Endothelial cell of umbilical vein (primary cell): ENCODE results near the gene CXorf66. TPM values are rescaled to one million over a fixed set of nuclear protein-coding genes. Genes with fewer than 3 reads are reported as not detected.

ENCODE experiments used
- BruUV-seq: library from RNA; stranded (reverse); fragments of 400-500 nt; replicated peaks from 2 replicates; lab custom pipeline; 2021; lab: Mats Ljungman, UMichigan
- CTCF ChIA-PET: fragments of 300-600, 350-600 bp; sonication (Branson Sonifier 250); formaldehyde crosslinking; loops from one replicate; lab custom pipeline; 2021; ENCODE audit warnings: antibody characterized with exemption, inconsistent platforms; lab: Charles Lee
- POLR2A ChIA-PET: fragments of 300-600, 350-600 bp; sonication (Branson Sonifier 250); formaldehyde crosslinking; loops from one replicate; lab custom pipeline; 2021; ENCODE audit warnings: antibody characterized with exemption, inconsistent platforms; lab: Charles Lee
- DNase-seq: peaks from one replicate; pipeline ENCODE4 v3.0.0-alpha.2; 2011; ENCODE audit warnings: low read depth, low spot score
- FAIRE-seq: peaks from 2 replicates; lab custom pipeline; 2011; peaks lifted over from hg19 to GRCh38; lab: Jason Lieb, UNC
- H2AFZ ChIP-seq: 2 replicates; pipeline ENCODE4 v1.6.0; 2012; ENCODE audit warnings: low read depth, low read length, control low read depth, inconsistent platforms
- H3K27ac ChIP-seq: 2 replicates; pipeline ENCODE4 v1.5.1; 2011; ENCODE audit warnings: low read depth, mild to moderate bottlenecking, control low read depth, low read length, moderate library complexity; ENCODE audit not compliant: insufficient read depth
- H3K27me3 ChIP-seq, 2 experiments: 2 replicates each; pipeline versions ENCODE4 v1.6.0 to v1.6.1; 2011; ENCODE audit warnings: low read length in 2 of 2, mixed read lengths in 1 of 2; ENCODE audit not compliant: control insufficient read depth in 2 of 2, insufficient read depth in 2 of 2
- H3K36me3 ChIP-seq, 2 experiments: 2 replicates in 1 of 2; 3 replicates in 1 of 2; pipeline ENCODE4 v1.5.1; 2011; ENCODE audit warnings: low read length in 2 of 2, mild to moderate bottlenecking in 1 of 2, moderate library complexity in 1 of 2; ENCODE audit not compliant: control insufficient read depth in 2 of 2, insufficient read depth in 2 of 2; ENCODE audit errors: extremely low read depth in 1 of 2
- H3K4me1 ChIP-seq: 3 replicates; pipeline ENCODE4 v1.5.1; 2011; ENCODE audit warnings: mild to moderate bottlenecking, low read length; ENCODE audit not compliant: control insufficient read depth, insufficient read depth; ENCODE audit errors: extremely low read depth
- H3K4me2 ChIP-seq: 2 replicates; pipeline ENCODE4 v1.6.1; 2011; ENCODE audit warnings: low read length, control low read depth, mixed read lengths; ENCODE audit not compliant: insufficient read depth
- H3K4me3 ChIP-seq, 3 experiments: fragments of 200-600 bp in 1 of 3; sonication (generic), shearing (Covaris generic) in 1 of 3; replicated peaks in 1 of 3; 2 replicates each; pipeline ENCODE4 v1.5.1; 2011 to 2016; ENCODE audit warnings: control low read depth in 3 of 3, low read length in 3 of 3, mild to moderate bottlenecking in 2 of 3, inconsistent platforms in 1 of 3, low read depth in 1 of 3, moderate library complexity in 1 of 3; ENCODE audit not compliant: insufficient read depth in 1 of 3
- H3K79me2 ChIP-seq: 2 replicates; pipeline ENCODE4 v1.6.0; 2012; ENCODE audit warnings: low read length, inconsistent platforms; ENCODE audit not compliant: control insufficient read depth, insufficient read depth
- H3K9ac ChIP-seq: replicated peaks from 2 replicates; pipeline ENCODE3; 2011; ENCODE audit warnings: low read length, control low read depth; ENCODE audit not compliant: insufficient read depth; ENCODE audit errors: extremely low read depth
- H3K9me1 ChIP-seq: replicated peaks from 3 replicates; pipeline ENCODE4 v1.6.0; 2011; ENCODE audit warnings: mild to moderate bottlenecking, low read length; ENCODE audit not compliant: control insufficient read depth, insufficient read depth; ENCODE audit errors: extremely low read depth
- H3K9me3 ChIP-seq: replicated peaks from 2 replicates; pipeline ENCODE4 v1.5.1; 2012; ENCODE audit warnings: low read length, inconsistent platforms; ENCODE audit not compliant: control insufficient read depth, insufficient read depth
- H4K20me1 ChIP-seq: replicated peaks from 2 replicates; pipeline ENCODE3; 2011; ENCODE audit warnings: mild to moderate bottlenecking, low read length; ENCODE audit not compliant: control insufficient read depth, insufficient read depth; ENCODE audit errors: extremely low read depth
- EZH2 ChIP-seq: IDR thresholded peaks from 2 replicates; pipeline ENCODE4 v1.6.1; 2012; ENCODE audit warnings: borderline replicate concordance, low read depth, mild to moderate bottlenecking, moderate library complexity, low read length, inconsistent platforms; ENCODE audit not compliant: severe bottlenecking
- FOS ChIP-seq: IDR thresholded peaks from 2 replicates; pipeline ENCODE4 v1.6.1; 2011; ENCODE audit warnings: mild to moderate bottlenecking, low read length, moderate library complexity, borderline replicate concordance; ENCODE audit not compliant: insufficient read depth
- GATA2 ChIP-seq: IDR thresholded peaks from 2 replicates; pipeline ENCODE4 v1.7.0; 2011; ENCODE audit warnings: low read depth, mild to moderate bottlenecking, moderate library complexity, mixed read lengths, low read length; ENCODE audit not compliant: insufficient read length, insufficient read depth
- JUN ChIP-seq: IDR thresholded peaks from 2 replicates; pipeline ENCODE4 v1.6.1; 2011; ENCODE audit warnings: borderline replicate concordance, low read depth; ENCODE audit not compliant: insufficient read length, insufficient read depth
- MYC ChIP-seq: IDR thresholded peaks from one replicate; pipeline ENCODE4 v1.6.1; 2011; ENCODE audit warnings: mild to moderate bottlenecking, low read depth, low read length
- POLR2A ChIP-seq: IDR thresholded peaks from 2 replicates; pipeline ENCODE4 v1.6.1; 2012; ENCODE audit warnings: low read depth, mild to moderate bottlenecking, control low read depth, low read length
- POLR2AphosphoS5 ChIP-seq: IDR thresholded peaks from 2 replicates; pipeline ENCODE4 v1.6.1; 2012; ENCODE audit warnings: low read depth, mild to moderate bottlenecking, control low read depth, low read length, moderate library complexity; ENCODE audit not compliant: insufficient read depth
- dilution Hi-C: fragments of 300-500 bp; cut with MboI; formaldehyde crosslinking; loops from one replicate; pipeline ENCODE4 v1.15.0; 2019; ENCODE audit warnings: low sequenced_read_pairs; ENCODE audit not compliant: extremely low pct_ligation_motif_present
- intact Hi-C: fragments of 100-400 bp; cut with micrococcal nuclease; formaldehyde crosslinking; loops from one replicate; pipeline ENCODE4 v1.10.0; 2022
- polyA plus RNA-seq, 4 experiments: library from polyadenylated mRNA; depleted of rRNA in 3 of 4; stranded (reverse) in 3 of 4; unstranded in 1 of 4; fragments of >200 nt; gene quantifications; 2 replicates each; pipeline versions ENCODE4 v1.2.1 to v1.2.3, GENCODE V29; 2011 to 2012; ENCODE audit warnings: missing spikeins in 1 of 4
- total RNA-seq: library from RNA; stranded (reverse); gene quantifications from 2 replicates; pipeline ENCODE4 v1.2.3, GENCODE V29; 2021
- TF ChIP-seq, protein P1 (sequence below), 2 donors: IDR thresholded peaks; 1 replicate in 1 of 2; 2 replicates in 1 of 2; pipeline ENCODE4 v1.5.1; 2011; ENCODE audit warnings: low read length in 2 of 2, mild to moderate bottlenecking in 2 of 2, moderate library complexity in 2 of 2, control low read depth in 1 of 2, inconsistent platforms in 1 of 2, low read depth in 1 of 2; ENCODE audit not compliant: insufficient read depth in 1 of 2; ENCODE audit errors: extremely low read depth in 1 of 2
- TF ChIP-seq, protein P2 (sequence below): IDR thresholded peaks from 2 replicates; pipeline ENCODE4 v1.6.1; 2011; ENCODE audit not compliant: insufficient read depth, insufficient read length

Gene CXorf66
- total and polyA plus RNA-seq, 2 donors (not counting 3 experiments of a cell fraction or from before 2014, with no cell fraction given): not detected

DNA sequence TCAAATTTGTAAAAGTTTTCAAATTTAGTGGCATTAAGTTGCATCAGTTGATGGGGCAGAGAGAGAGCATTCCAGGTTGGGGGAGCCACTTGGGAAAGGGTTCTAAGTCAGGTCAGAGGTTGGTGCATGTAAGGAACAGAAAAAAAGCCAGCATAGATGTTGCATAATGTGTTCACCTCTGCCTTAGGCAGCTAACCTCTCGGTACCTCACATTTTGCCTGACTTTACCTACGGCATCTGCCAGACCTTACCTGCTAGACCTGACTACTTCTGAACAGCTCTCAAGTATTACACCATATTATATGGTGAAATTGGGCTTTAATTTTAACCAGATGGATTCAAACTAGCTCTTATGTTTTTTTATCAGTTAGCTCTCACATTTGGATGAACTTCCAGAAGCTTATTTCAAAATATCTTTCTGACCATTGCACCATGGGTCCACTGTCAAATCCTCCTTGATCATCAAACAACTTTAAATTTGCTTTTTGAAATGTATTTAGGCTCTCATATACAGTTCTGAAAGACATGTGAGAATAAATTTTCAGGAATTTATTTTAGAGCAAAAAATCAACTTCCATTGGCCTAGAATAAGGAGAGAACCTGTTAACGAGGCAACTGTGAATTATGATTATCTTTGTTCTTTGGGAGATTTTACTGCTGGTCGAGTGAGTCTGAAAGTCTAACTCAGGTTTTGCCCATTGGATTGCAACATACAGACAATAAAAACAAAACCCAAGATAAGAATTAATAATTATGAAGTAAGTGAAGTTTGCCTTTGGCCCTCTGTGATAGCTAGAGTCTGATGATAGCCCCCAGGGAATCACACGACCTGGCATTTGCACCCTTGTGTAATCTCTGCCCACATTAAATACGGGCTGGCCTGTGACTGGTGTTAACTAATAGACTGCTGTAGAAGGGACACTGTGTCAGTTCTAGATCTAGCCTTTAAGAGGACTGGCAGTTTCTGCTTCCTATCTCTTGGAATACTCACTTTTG lies 7.6 kb upstream of the CXorf66 start:
- no peak overlapping the region for H3K9ac ChIP-seq
- no peaks in the 10 kb centered on the region for H3K36me3 ChIP-seq
- no peak overlapping the region for H3K4me2 ChIP-seq
- H2AFZ ChIP-seq: no peak overlapping the region
- CTCF ChIA-PET: no interaction called here
- POLR2A ChIA-PET: no interaction called here
- no peak overlapping the region for H3K4me3 ChIP-seq
- dilution Hi-C loops: no loop called here
- H3K9me3 ChIP-seq: no peaks in the 10 kb centered on the region
- no peak for DNase-seq
- no peaks in the 10 kb centered on the region for H3K4me1 ChIP-seq
- TF ChIP-seq POLR2A (no peak), MYC (no peak), EZH2 (no peak), JUN (no peak), GATA2 (no peak), FOS (no peak), POLR2AphosphoS5 (no peak)
- TF ChIP-seq, protein P1, sequence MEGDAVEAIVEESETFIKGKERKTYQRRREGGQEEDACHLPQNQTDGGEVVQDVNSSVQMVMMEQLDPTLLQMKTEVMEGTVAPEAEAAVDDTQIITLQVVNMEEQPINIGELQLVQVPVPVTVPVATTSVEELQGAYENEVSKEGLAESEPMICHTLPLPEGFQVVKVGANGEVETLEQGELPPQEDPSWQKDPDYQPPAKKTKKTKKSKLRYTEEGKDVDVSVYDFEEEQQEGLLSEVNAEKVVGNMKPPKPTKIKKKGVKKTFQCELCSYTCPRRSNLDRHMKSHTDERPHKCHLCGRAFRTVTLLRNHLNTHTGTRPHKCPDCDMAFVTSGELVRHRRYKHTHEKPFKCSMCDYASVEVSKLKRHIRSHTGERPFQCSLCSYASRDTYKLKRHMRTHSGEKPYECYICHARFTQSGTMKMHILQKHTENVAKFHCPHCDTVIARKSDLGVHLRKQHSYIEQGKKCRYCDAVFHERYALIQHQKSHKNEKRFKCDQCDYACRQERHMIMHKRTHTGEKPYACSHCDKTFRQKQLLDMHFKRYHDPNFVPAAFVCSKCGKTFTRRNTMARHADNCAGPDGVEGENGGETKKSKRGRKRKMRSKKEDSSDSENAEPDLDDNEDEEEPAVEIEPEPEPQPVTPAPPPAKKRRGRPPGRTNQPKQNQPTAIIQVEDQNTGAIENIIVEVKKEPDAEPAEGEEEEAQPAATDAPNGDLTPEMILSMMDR (IDR thresholded peaks at IDR 0.05; ENCODE audit: extremely low read depth in 1 of 2, insufficient read depth in 1 of 2, low read depth in 1 of 2, low read length in 2 of 2): no peak
- TF ChIP-seq, protein P2, sequence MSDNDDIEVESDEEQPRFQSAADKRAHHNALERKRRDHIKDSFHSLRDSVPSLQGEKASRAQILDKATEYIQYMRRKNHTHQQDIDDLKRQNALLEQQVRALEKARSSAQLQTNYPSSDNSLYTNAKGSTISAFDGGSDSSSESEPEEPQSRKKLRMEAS: no peak
- FAIRE-seq: no peak
- H3K79me2 ChIP-seq: no peaks in the 10 kb centered on the region
- no peak overlapping the region for H3K27ac ChIP-seq
- BruUV-seq: no TSS peak
- H3K9me1 ChIP-seq: no peaks in the 10 kb centered on the region
- H3K27me3 ChIP-seq: no peaks in the 10 kb centered on the region
- H4K20me1 ChIP-seq: no peaks in the 10 kb centered on the region
- intact Hi-C loops: no loop called here
